ENCODE data around the gene CACNA1C. TPM values are rescaled to one million over a fixed set of nuclear protein-coding genes. Genes with fewer than 3 reads are reported as not detected.

The CACNA1C gene
- total RNA-seq, 2 experiments from 2014 or later = 0.69 to 1.4 TPM

DNA sequence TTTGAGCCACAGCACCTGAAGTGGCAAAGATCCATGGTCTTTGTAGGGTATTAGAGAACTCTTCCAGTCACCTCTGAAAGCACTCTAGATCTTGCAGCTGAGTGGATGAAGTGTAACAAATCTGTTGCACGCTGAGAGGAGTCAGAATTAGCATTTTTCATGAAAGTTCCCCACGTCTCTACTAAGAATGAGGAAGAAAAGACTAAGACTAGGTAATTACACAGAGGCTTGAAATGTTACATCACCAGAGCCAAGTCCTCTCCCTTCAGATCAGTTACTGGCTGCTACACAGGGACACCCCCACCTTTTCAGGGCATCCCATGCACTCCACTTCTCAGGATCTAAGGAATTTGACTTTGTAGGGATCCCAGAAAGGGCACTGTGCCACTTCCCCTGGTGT, 643.3 kb downstream of the CACNA1C start:
- Histone ChIP-seq H2AFZ (ENCODE audit: low read length) (no peak overlapping the region), H3K9me2 (ENCODE audit: insufficient read depth, low read length) (no peaks in the 10 kb centered on the region), H3K36me3 (ENCODE audit: insufficient read depth, low read length) (no peaks in the 10 kb centered on the region), H3K9me3 (ENCODE audit: low read length) (no peaks in the 10 kb centered on the region), H3K27ac (ENCODE audit: low read depth, low read length, poor library complexity, severe bottlenecking) (no peak overlapping the region), H3K79me2 (ENCODE audit: insufficient read depth, low read depth, low read length) (no peaks in the 10 kb centered on the region), H3K4me3 (ENCODE audit: low read depth, low read length, poor library complexity, severe bottlenecking) (no peak overlapping the region), H3K4me1 (ENCODE audit: insufficient read depth, low read length, poor library complexity, severe bottlenecking) (no peaks in the 10 kb centered on the region), H3K4me2 (ENCODE audit: low read length) (no peak overlapping the region), H4K20me1 (ENCODE audit: insufficient read depth, low read length) (no peaks in the 10 kb centered on the region)
- no peak for DNase-seq (ENCODE audit: low spot score)
- POLR2A ChIA-PET = no interaction called here
- no TSS peak for BruUV-seq (replicated peaks)
- CTCF ChIA-PET (ENCODE audit: unreplicated experiment) = no interaction called here
- intact Hi-C loops (cut with micrococcal nuclease; ENCODE audit: unreplicated experiment) = no loop called here
- TF ChIP-seq CTCF (conservative IDR thresholded peaks at IDR 0.05; ENCODE audit: low read length) = no peak
- no peak for TF ChIP-seq EZH2phosphoT487 (IDR thresholded peaks at IDR 0.05; ENCODE audit: borderline replicate concordance, low read depth, low read length)

- CTCF ChIA-PET (ENCODE audit: unreplicated experiment) = interaction anchor here (0.6 kb wide), 1 partner anchor 403 kb away, joined by 7 read pairs; no protein-coding TSS in a partner anchor
- Histone ChIP-seq H3K9me3 (ENCODE audit: low read length) (no peaks in the 10 kb centered on the region), H3K4me3 (ENCODE audit: low read depth, low read length, poor library complexity, severe bottlenecking) (no peak overlapping the region), H3K4me2 (ENCODE audit: low read length) (no peak overlapping the region), H4K20me1 (ENCODE audit: insufficient read depth, low read length) (no peaks in the 10 kb centered on the region), H2AFZ (ENCODE audit: low read length) (no peak overlapping the region), H3K79me2 (ENCODE audit: insufficient read depth, low read depth, low read length) (no peaks in the 10 kb centered on the region), H3K9me2 (ENCODE audit: insufficient read depth, low read length) (no peaks in the 10 kb centered on the region), H3K27ac (ENCODE audit: low read depth, low read length, poor library complexity, severe bottlenecking) (no peak overlapping the region), H3K36me3 (ENCODE audit: insufficient read depth, low read length) (no peaks in the 10 kb centered on the region), H3K4me1 (ENCODE audit: insufficient read depth, low read length, poor library complexity, severe bottlenecking) (no peaks in the 10 kb centered on the region)
- no TSS peak for BruUV-seq (replicated peaks)
- no peak for DNase-seq (ENCODE audit: low spot score)
- POLR2A ChIA-PET = no interaction called here
- TF ChIP-seq EZH2phosphoT487 (IDR thresholded peaks at IDR 0.05; ENCODE audit: borderline replicate concordance, low read depth, low read length) (no peak), CTCF (conservative IDR thresholded peaks at IDR 0.05; ENCODE audit: low read length) (no peak)
- intact Hi-C loops (cut with micrococcal nuclease; ENCODE audit: unreplicated experiment) = no loop called here
These were observed 644.4 kb downstream of the CACNA1C start for GRCh38 chr12:2697057-2697800.

- ChIA-PET CTCF (ENCODE audit: unreplicated experiment) (no interaction called here), POLR2A (no interaction called here)
- DNase-seq (ENCODE audit: low spot score) = no peak
- no peaks in the 10 kb centered on the region for H3K79me2 ChIP-seq (ENCODE audit: insufficient read depth, low read depth, low read length)
- H4K20me1 ChIP-seq (ENCODE audit: insufficient read depth, low read length) = no peaks in the 10 kb centered on the region
- H3K27ac ChIP-seq (ENCODE audit: low read depth, low read length, poor library complexity, severe bottlenecking) = no peak overlapping the region
- H3K9me3 ChIP-seq (ENCODE audit: low read length) = no peaks in the 10 kb centered on the region
- no peaks in the 10 kb centered on the region for H3K9me2 ChIP-seq (ENCODE audit: insufficient read depth, low read length)
- no peak for TF ChIP-seq EZH2phosphoT487 (IDR thresholded peaks at IDR 0.05; ENCODE audit: borderline replicate concordance, low read depth, low read length)
- no peaks in the 10 kb centered on the region for H3K36me3 ChIP-seq (ENCODE audit: insufficient read depth, low read length)
- BruUV-seq (replicated peaks) = no TSS peak
- no peak overlapping the region for H2AFZ ChIP-seq (ENCODE audit: low read length)
- no peaks in the 10 kb centered on the region for H3K4me1 ChIP-seq (ENCODE audit: insufficient read depth, low read length, poor library complexity, severe bottlenecking)
- no peak overlapping the region for H3K4me3 ChIP-seq (ENCODE audit: low read depth, low read length, poor library complexity, severe bottlenecking)
- H3K4me2 ChIP-seq (ENCODE audit: low read length) = no peak overlapping the region
- intact Hi-C loops (cut with micrococcal nuclease; ENCODE audit: unreplicated experiment) = no loop called here
These were observed 645.8 kb downstream of the CACNA1C start for GRCh38 chr12:2698566-2698965.
